NCI-H446 treated with DMSO at 0.1 percent for 48 hours (cell line): ENCODE measurements around the gene ANKRD11.
"Not testable (repeated sequence)": the region's sequence is repeated elsewhere in the genome, so short reads cannot be mapped to it uniquely, and the experiment has no call there.

Experiments
- DNase-seq: peaks from one replicate; lab custom pipeline; 2025; lab: John Stamatoyannopoulos, UW

Gene ANKRD11

GRCh38 chr16:89478576-89479221 is 11.7 kb downstream of the ANKRD11 start:
- DNase-seq: no peak

GRCh38 chr16:89476811-89477261 is 13.5 kb downstream of the ANKRD11 start:
- no peak for DNase-seq

GRCh38 chr16:89476379-89476778 is 14.0 kb downstream of the ANKRD11 start:
- DNase-seq: no peak

DNA sequence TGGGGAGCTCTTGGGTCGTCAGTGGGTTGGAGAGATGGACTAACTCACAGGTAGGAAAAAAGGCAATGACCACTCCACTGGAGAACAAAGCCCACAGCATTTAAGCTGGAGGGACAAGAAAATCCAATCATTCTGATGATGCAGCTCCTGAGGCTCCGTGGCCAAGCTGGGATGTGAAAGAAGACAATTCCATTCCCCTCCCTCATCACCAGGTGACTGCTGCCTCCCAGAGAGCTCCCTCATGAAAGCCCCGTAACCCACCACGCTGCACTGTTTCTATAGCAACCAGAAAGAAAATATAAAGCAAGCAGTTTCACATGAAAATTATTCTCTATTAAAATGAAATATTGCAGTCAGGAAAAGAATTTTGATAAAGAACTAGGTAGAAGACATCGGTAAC is 15.2 kb downstream of the ANKRD11 start:
- no peak for DNase-seq

GRCh38 chr16:89473791-89474414 is 16.5 kb downstream of the ANKRD11 start:
- no peak for DNase-seq

GRCh38 chr16:89473136-89473712 is 17.1 kb downstream of the ANKRD11 start:
- DNase-seq: no peak

DNA sequence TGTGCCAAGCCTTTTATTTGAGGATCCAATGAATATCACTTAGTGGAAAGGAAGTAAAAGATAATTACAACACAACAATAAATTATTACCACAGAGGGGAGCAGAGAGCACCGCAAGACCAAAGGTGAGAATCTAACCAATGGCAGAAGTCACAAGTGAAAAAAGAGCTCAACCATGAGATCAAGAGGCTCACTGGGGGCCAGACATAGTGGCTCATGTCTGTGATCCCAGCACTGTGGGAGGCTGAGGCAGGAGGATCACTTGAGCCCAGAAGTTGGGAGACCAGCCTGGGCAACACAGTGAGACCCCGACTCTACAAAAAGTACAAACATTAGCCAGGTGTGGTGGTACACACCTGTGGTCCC is 17.7 kb downstream of the ANKRD11 start:
- DNase-seq: no peak

GRCh38 chr16:89467382-89467781 is 23.0 kb downstream of the ANKRD11 start:
- no peak for DNase-seq

- no peak for DNase-seq
Measured at GRCh38 chr16:89466920-89467319, 23.4 kb downstream of the ANKRD11 start.

DNA sequence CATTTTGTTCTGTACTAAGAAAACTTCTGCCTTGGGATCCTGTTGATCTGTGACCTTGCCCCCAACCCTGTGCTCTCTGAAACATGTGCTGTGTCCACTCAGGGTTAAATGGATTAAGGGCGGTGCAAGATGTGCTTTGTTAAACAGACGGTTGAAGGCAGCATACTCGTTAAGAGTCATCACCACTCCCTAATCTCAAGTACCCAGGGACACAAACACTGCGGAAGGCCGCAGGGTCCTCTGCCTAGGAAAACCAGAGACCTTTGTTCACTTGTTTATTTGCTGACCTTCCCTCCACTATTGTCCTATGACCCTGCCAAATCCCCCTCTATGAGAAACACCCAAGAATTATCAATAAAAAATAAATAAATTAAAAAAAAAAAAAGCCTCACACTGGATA is 27.0 kb downstream of the ANKRD11 start:
- not testable (repeated sequence) for DNase-seq

DNA sequence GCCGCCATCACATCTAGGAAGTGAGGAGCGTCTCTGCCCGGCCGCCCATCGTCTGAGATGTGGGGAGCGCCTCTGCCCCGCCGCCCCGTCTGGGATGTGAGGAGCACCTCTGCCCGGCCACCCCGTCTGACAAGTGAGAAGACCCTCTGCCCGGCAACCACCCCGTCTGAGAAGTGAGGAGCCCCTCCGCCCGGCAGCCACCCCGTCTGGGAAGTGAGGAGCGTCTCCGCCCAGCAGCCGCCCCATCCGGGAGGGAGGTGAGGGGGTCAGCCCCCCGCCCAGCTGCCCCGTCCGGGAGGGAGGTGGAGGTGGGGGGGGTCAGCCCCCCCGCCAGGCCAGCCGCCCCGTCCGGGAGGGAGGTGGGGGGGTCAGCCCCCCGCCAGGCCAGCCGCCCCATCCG is 27.7 kb downstream of the ANKRD11 start:
- not testable (repeated sequence) for DNase-seq

DNA sequence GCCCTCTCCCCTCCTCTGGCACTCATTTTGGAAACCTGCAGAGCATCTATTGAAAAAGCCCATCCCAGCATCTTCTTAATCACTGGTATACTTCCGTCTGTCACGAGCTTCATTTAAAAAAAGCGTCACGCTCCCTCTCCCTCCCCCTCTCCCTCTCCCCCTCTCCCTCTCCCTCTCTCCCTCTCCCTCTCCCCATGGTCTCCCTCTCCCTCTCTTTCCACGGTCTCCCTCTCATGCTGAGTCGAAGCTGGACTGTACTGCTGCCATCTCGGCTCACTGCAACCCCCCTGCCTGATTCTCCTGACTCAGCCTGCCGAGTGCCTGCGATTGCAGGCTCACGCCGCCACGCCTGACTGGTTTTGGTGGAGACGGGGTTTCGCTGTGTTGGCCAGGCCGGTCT is 28.5 kb downstream of the ANKRD11 start:
- not testable (repeated sequence) for DNase-seq

DNA sequence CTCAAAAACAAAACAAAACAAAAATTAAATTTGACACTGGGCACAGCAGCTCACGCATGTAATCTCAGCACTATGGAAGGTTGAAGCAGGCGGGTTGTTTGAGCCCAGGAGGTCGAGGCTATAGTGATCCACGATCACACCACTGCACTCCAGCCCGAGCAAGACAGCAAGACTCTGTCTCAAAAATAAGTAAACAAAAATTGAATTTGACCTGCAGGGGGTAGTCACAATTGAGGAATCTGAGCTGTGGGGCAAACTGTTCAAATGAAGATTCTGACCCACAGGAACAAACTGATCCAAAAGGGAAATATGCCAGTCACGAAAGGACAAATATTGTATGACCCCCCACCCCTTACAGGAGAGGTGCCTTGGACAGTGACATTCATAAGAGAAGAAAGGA is 29.8 kb downstream of the ANKRD11 start:
- DNase-seq: no peak

- DNase-seq: no peak
Measured at GRCh38 chr16:89458967-89459366, 31.4 kb downstream of the ANKRD11 start.

DNA sequence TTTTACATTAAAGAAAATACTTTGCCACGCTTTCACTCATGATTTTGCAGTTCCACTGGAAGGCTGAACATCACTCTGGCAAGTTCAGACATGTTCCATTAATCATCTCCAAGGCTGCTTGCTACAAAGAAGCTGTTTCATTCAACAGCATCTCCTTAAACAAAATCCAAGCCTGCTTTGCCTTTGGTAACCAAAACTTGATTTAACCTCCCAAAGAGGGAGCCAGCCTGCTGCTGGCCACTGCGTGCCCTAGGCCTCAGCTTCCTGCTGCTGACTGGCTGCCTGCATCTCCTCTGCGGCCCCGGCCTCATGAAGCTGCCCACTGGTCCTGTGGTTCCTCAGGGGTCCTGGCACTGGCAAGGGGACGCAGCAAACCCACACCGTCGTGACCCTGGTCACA is 31.8 kb downstream of the ANKRD11 start:
- no peak for DNase-seq

- no peak for DNase-seq
Measured at GRCh38 chr16:89456419-89456959, 33.9 kb downstream of the ANKRD11 start.

DNA sequence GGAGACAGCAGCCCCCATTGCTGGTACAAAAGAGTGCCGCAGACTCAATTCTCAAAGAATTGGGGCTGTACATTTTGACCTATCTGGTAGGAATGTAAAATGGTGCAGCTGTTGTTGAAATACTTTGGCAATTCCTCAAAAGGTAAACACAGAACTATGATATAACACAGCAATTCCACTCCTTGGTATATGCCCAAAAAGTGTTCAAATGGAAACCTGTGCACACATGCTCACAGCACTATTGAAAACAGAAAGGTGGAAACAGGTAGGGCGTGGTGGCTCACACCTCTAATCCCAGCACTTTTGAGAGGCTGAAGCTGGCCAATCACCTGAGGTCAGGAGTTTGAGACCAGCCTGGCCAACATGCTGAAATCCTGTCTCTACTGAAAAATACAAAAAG is 34.7 kb downstream of the ANKRD11 start:
- no peak for DNase-seq

DNA sequence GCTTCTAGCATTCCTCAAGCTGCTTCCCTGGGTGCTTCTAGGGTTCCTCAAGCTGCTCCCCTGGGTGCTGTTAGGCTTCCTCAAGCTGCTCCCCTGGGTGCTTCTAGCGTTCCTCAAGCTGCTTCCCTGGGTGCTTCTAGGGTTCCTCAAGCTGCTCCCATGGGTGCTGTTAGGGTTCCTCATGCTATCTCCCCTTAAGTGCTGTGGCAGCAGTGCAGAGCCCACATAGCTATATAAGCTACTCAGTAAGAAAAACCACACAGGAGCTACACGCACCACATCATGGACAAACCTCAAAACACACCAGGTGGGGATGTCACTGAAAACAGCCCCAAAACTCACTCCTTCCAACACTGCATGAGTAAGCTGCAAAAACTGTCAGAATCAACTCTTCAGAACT is 35.2 kb downstream of the ANKRD11 start:
- no peak for DNase-seq

DNA sequence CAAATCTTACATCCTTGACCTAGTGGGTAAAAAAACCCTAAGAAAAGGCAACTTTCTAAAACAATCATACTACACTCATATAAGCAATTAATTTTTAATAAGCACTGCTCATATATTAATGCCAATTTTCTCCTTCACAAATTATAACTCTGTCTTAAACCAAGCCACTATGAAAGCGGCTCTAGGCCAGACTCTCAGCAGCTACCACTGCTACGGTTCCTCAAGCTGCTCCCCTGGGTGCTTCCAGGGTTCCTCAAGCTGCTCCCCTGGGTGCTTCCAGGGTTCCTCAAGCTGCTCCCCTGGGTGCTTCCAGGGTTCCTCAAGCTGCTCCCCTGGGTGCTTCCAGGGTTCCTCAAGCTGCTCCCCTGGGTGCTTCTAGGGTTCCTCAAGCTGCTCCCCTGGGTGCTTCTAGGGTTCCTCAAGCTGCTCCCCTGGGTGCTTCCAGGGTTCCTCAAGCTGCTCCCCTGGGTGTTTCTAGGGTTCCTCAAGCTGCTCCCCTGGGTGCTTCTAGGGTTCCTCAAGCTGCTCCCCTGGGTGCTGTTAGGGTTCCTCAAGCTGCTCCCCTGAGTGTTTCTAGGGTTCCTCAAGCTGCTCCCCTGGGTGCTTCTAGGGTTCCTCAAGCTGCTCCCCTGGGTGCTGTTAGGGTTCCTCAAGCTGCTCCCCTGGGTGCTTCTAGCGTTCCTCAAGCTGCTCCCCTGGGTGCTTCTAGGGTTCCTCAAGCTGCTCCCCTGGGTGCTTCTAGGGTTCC is 35.8 kb downstream of the ANKRD11 start:
- DNase-seq: not testable (repeated sequence)

- DNase-seq: no peak
Measured at GRCh38 chr16:89453501-89454321, 36.6 kb downstream of the ANKRD11 start.

DNA sequence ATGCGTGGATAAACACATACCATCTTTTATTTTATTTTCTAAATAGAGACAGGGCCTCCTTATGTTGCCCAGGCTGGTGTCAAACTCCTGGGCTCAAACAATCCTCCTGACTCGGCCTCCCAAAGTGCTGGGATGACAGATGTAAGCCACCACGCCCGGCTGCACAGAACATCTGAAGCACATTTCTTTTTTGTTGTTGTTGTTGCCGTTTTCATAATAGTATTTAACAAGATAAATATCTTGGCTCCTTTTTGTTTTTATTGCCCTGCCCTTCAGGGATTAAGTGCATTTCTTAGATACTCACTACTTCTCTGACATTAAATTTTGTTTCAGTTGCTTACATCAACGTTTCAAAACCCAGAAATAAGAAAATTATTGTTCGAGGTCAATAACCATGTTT is 37.4 kb downstream of the ANKRD11 start:
- no peak for DNase-seq

- no peak for DNase-seq
Measured at GRCh38 chr16:89452241-89452640, 38.1 kb downstream of the ANKRD11 start.
